Fibroblast of skin of back (primary cell): ENCODE results near the gene SERTAD2.
A peak's percentile ranks its signal among the peaks of the same experiment; 100 is the strongest.

Source experiments
- DNase-seq: peaks from one replicate; pipeline ENCODE4 v3.0.0-alpha.2; 2013

SERTAD2 gene

DNA sequence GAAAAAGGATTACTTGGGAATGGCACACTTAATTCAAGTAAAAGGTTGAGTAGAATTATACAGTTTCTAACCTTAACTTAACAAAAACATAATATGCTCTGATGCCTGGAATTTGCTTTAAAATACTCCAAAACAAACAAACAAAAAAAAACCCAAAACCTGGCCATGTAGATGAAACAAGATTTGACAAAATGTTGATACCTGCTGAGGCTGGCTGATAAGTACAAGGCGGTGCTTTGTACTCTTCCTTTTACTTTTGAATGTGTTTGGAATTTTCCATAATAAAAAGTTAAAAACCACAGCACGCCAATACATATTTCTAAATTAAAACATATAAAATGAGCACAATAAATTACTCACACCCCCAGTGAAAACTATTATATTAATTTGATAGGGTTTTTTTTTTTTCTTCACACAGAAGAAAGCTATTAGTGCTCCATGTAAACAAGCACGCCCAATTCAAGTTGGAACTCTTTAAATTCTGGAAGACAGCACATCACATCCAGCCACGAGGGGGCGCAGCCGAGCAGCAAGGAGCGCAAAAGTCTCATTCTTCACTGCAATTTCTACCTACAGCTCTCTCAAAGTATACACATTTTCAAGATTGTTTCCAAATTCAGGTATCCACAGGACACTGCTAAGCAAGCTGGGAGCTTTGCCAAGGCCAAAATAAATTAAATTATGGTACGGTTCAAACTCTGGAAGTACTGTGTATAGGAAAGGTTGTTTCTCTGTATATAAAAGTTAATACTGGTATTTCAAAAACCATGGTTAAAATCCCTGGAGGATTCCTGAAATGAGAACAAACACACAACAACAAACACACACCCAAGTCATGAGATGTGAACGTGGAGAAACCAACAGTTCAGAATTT, 7.5 kb downstream of the SERTAD2 start:
- DNase-seq: peak; percentile 66

DNA sequence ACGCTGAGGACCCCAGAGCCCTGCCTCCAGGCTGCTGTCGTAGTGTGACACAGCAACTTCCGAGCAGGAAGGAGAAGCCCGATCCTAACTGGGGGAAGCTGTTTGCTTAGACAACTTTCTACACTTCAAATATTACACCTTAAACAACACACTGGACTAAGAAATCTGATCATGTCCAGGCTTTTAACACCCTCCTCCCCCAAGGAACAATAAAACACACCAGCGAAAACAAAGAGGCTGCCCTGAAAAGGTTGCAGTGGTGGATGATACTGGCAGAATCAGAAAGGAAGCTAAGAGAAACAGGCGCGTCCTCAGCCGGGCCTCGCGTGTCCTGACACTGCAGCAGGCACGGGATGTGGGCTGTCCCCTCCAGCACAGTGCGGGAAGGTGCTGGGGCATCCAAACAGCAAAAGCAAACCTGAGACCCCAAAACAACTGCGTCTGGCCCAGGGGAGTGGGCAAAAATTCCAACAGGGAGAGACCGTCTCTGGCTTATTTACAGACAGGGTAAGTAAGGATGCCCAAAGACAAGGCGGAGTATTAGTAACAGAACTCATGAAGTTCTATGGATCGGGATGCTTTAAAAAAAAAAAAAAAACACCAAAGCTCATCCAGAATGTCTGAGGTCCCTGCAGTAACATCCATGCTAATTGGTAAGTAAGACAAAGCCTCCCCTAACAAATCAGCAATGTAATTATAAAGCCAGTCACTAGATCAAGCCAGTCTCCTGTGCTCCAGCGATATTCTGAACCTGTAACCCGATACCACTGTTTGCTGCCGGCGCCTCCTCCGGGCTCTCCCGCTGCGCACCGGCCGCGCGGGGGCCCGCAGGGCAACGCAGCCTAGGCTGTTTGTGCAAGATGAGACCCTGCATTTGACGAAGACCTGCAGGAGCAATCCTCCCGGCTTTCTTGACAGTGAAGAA, 9.0 kb downstream of the SERTAD2 start:
- DNase-seq: peak; percentile 88

- no peak for DNase-seq
These were observed 9.8 kb downstream of the SERTAD2 start for GRCh38 chr2:64643838-64644457.

GRCh38 chr2:64641599-64641998, 12.1 kb downstream of the SERTAD2 start:
- DNase-seq: no peak

DNA sequence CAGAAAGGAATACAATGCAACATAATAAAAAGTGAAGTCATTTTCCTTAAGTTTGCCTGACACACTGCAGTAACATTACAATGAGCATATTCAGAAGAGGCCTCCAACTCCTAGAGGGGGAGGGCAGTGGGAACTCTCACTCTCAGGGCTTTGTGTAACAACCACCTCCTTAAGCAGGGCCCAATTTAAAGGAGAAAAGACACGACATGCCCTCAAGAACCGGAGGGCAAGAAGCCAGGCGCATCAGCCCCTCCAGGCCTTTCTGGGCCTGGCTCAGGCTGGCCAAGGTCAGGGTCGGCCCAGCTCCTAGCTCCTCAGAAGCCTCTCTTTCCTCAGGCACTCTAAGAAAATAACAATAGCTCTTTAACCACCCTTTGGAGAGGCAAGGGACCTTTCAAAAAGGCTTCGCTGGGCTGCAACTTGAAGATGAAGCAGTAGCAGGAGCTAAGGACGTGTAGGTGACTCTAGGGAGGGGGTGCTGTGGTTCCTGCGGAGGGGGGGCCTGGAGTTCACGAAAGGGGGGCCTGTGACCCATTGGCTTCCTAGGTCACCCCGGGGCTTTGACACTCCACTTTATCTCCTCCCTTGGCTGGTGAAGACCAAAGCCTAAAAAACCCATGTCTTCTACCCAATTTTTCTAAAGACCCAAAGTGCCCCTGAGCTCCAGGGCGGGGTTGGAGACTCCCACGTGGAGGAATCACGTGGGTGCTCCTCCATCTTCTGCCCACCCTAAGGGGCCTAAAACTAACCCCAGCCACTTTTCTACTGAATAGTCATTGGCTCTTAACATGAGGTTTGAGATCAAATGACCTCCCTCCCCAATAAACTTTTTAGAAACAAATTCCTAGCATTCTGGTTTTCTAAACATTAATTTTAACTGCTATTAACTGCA, 13.3 kb downstream of the SERTAD2 start:
- DNase-seq: peak; percentile 64

- DNase-seq: no peak
These were observed 14.0 kb downstream of the SERTAD2 start for GRCh38 chr2:64639691-64640090.

- DNase-seq: no peak
These were observed 15.1 kb downstream of the SERTAD2 start for GRCh38 chr2:64638502-64639120.

DNA sequence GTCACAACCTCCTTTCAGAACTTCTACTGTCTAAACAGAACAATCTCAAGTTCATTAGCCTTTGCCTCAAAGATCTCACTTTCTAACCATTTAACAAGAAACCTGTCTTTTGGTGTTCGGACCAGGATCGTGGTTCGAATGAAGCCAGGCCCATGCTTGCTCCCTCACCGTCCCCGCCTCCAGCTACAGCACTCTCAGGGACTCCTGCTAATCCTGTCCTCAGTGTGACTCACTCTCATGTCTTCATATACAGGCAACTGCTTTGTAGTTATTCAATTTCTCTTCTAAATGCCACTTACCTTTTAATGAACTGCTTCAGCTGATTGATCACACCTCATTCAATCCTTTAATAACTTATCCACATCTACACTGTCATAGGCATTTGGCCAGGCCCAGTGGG, 15.8 kb downstream of the SERTAD2 start:
- DNase-seq: peak; percentile 43

DNA sequence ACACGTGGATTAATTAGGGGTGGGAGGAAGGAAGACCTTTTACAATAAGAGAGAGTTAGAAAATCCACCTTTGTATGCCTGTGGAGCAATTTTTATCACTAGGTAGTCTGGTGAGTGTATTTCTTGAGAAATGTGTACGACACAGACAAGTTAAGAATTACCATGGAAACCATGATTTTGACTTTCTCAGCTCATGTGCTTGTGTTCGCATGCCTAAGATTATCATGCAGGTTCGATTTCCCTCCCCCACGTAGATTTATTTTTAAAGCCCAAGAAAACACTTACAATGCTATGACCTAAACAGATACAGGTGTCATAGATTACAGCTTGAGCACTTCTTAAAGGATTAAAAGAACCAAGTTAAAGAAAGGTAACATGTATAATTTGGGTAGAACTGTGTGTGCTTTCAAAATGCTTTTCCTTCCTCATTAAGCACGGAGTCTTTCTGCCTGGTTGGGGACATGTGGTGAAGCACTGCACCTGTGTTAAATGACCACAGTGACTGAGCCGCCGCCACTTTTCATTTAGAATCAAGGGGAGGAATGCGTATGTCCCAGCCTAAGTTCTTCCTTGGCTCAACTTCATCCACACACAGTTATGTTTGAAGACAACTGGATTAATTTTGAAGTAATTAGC, 16.6 kb downstream of the SERTAD2 start:
- DNase-seq: no peak

- no peak for DNase-seq
These were observed 17.5 kb downstream of the SERTAD2 start for GRCh38 chr2:64635976-64636911.

- DNase-seq: no peak
These were observed 19.1 kb downstream of the SERTAD2 start for GRCh38 chr2:64634345-64635267.

DNA sequence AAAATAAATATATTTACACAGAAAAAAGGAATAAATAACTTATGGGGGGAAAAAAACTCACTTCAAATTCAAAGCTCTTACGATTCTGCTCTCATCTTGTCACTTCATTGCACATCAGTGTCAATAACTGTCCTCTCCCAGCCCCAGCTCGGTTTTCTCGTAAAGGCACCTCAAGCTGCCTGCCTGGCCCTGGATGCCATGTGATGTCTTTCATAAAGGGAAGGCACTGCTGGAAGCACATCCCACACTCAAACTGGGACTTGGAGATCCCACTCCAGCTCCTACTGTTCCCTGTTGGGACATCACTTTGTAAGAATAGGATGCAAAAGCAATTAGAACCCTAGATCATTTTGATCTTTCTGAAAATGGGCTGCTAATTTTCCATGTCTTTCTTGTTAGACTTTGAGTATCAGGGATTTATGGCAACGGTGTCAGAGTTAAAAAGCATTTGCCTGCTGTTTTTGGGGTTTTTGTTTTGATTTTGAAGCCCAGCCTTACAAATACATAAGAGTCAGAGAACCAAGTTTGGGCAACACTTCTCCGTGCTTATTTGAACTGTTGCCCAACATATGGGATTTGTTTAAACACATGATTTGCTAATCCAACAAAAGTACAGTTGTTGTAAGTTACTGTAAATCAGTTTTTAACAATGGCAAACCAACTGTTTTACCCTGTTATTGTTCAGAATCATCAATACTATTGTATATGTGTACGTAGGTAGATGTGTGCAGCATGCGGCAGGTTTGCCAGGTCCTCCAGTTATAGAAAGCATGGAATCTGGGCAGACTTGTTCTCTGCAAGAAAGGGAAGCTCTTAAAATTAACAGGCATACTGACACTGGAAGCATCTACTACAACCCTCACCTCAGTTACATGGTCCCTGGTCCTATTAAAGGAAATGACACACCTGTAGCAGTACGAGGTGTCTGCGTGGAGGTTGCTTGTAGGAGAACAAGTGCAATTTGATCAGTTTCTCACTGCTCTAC, 20.6 kb downstream of the SERTAD2 start:
- no peak for DNase-seq

GRCh38 chr2:64631771-64632170, 21.9 kb downstream of the SERTAD2 start:
- no peak for DNase-seq

- DNase-seq: no peak
These were observed 23.0 kb downstream of the SERTAD2 start for GRCh38 chr2:64630752-64631151.

DNA sequence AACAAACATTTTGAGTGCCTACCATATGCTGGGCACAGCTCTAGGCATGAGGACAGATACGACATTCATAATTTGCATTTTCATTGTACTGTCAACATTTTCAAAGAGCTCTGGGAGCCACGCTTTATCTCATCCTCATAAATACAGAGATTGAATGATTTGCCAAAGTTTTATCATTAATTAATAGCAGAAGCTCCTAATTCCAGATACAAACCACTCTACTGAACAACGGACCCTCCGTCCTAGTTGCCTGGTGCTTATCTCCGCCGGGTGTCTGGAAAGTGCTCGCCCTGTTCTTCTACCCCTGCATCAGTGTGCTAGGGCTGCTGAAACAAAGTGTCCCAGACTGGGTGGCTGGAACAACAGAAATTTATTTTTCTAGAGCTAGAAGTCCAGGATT, 23.8 kb downstream of the SERTAD2 start:
- no peak for DNase-seq

GRCh38 chr2:64629329-64629781, 24.4 kb downstream of the SERTAD2 start:
- DNase-seq: no peak
